Activated T-helper 17 cell treated with anti-CD3 and anti-CD28 coated beads, Interleukin-2, amount 50 U/mL, for 72 hours (primary cell): ENCODE data around the gene CFAP141. TPM values are rescaled to one million over a fixed set of nuclear protein-coding genes. Genes with fewer than 3 reads are reported as not detected.

Experiments
- ATAC-seq: fragments of 150-1000 bp; cut with Tn5 transposase; replicated peaks from 2 replicates; pipeline ENCODE4 v1.10.0; 2021; ENCODE audit warnings: mild to moderate bottlenecking, moderate library complexity
- H3K27ac Mint-ChIP-seq: one replicate; pipeline ENCODE4 v1.8.0; 2022; ENCODE audit warnings: mixed read lengths
- H3K27me3 Mint-ChIP-seq: one replicate; pipeline ENCODE4 v1.8.0; 2022; ENCODE audit warnings: mixed read lengths
- H3K36me3 Mint-ChIP-seq: one replicate; pipeline ENCODE4 v1.8.0; 2022; ENCODE audit warnings: low read depth, mild to moderate bottlenecking, mixed read lengths
- H3K4me1 Mint-ChIP-seq: one replicate; pipeline ENCODE4 v1.8.0; 2022; ENCODE audit warnings: mixed read lengths
- H3K4me3 Mint-ChIP-seq: one replicate; pipeline ENCODE4 v1.8.0; 2022; ENCODE audit warnings: mild to moderate bottlenecking, mixed read lengths
- H3K9me3 Mint-ChIP-seq: one replicate; pipeline ENCODE4 v1.8.0; 2022; ENCODE audit warnings: mixed read lengths
- total RNA-seq, 2 donors: library from RNA; stranded (reverse); gene quantifications; one replicate each; pipeline ENCODE4 v1.2.3, GENCODE V29; 2022

Gene CFAP141
- total RNA-seq, 2 donors from 2014 or later = not detected

- no peak for ATAC-seq
- Mint-ChIP-seq H3K36me3 (peaks cover 98% of the 10 kb centered on the region), H3K27me3 (no peaks in the 10 kb centered on the region), H3K27ac (peak overlapping the region; percentile 98), H3K4me1 (peaks cover 39% of the 10 kb centered on the region), H3K4me3 (peak overlapping the region; percentile 69), H3K9me3 (no peaks in the 10 kb centered on the region)
These were observed 34.9 kb downstream of the CFAP141 start for GRCh38 chr1:154171223-154171583.

- Mint-ChIP-seq H3K9me3 (no peaks in the 10 kb centered on the region), H3K27me3 (no peaks in the 10 kb centered on the region)
- peak; percentile 99 for ATAC-seq
These were observed 35.4 kb downstream of the CFAP141 start for GRCh38 chr1:154170547-154171222.

GRCh38 chr1:154167461-154167860, 38.7 kb downstream of the CFAP141 start:
- Mint-ChIP-seq H3K36me3 (peaks cover 100% of the 10 kb centered on the region), H3K4me1 (peaks cover 47% of the 10 kb centered on the region), H3K27ac (peak overlapping the region; percentile 61), H3K9me3 (no peaks in the 10 kb centered on the region), H3K4me3 (no peak overlapping the region), H3K27me3 (no peaks in the 10 kb centered on the region)
- ATAC-seq = no peak

More at GRCh38 chr1:154170547-154171222, 35.4 kb downstream of the CFAP141 start:
- peak overlapping the region; percentile 98 for H3K27ac Mint-ChIP-seq
- H3K4me1 Mint-ChIP-seq = peaks cover 39% of the 10 kb centered on the region
- peak overlapping the region; percentile 69 for H3K4me3 Mint-ChIP-seq
- peaks cover 98% of the 10 kb centered on the region for H3K36me3 Mint-ChIP-seq

GRCh38 chr1:154166207-154166606, 39.9 kb downstream of the CFAP141 start:
- H3K36me3 Mint-ChIP-seq = peaks cover 100% of the 10 kb centered on the region
- H3K27ac Mint-ChIP-seq = no peak overlapping the region
- H3K4me1 Mint-ChIP-seq = peaks cover 35% of the 10 kb centered on the region
- H3K9me3 Mint-ChIP-seq = no peaks in the 10 kb centered on the region
- no peak for ATAC-seq
- no peaks in the 10 kb centered on the region for H3K27me3 Mint-ChIP-seq
- no peak overlapping the region for H3K4me3 Mint-ChIP-seq

- peak overlapping the region; percentile 72 for H3K4me3 Mint-ChIP-seq
These were observed 46.6 kb downstream of the CFAP141 start for GRCh38 chr1:154159554-154159953.

GRCh38 chr1:154158307-154159125, 47.6 kb downstream of the CFAP141 start:
- Mint-ChIP-seq H3K27ac (peak overlapping the region; percentile 85), H3K4me3 (peak overlapping the region; percentile 72), H3K4me1 (peaks cover 51% of the 10 kb centered on the region), H3K36me3 (peaks cover 100% of the 10 kb centered on the region), H3K27me3 (no peaks in the 10 kb centered on the region), H3K9me3 (no peaks in the 10 kb centered on the region)
- ATAC-seq = peak; percentile 8

More at GRCh38 chr1:154159554-154159953, 46.6 kb downstream of the CFAP141 start:
- no peak for ATAC-seq
- H3K4me1 Mint-ChIP-seq = peaks cover 53% of the 10 kb centered on the region
- H3K36me3 Mint-ChIP-seq = peaks cover 100% of the 10 kb centered on the region
- H3K27me3 Mint-ChIP-seq = no peaks in the 10 kb centered on the region
- peak overlapping the region; percentile 85 for H3K27ac Mint-ChIP-seq
- no peaks in the 10 kb centered on the region for H3K9me3 Mint-ChIP-seq

- Mint-ChIP-seq H3K4me3 (peak overlapping the region; percentile 72), H3K36me3 (peaks cover 92% of the 10 kb centered on the region), H3K27ac (peak overlapping the region; percentile 85), H3K4me1 (peaks cover 45% of the 10 kb centered on the region), H3K9me3 (no peaks in the 10 kb centered on the region), H3K27me3 (no peaks in the 10 kb centered on the region)
- peak; percentile 97 for ATAC-seq
These were observed 48.4 kb downstream of the CFAP141 start for GRCh38 chr1:154157520-154158306.

GRCh38 chr1:154155251-154155650, 50.9 kb downstream of the CFAP141 start:
- no peaks in the 10 kb centered on the region for H3K27me3 Mint-ChIP-seq
- H3K4me3 Mint-ChIP-seq = no peak overlapping the region
- H3K36me3 Mint-ChIP-seq = peaks cover 68% of the 10 kb centered on the region
- H3K27ac Mint-ChIP-seq = no peak overlapping the region
- no peak for ATAC-seq
- H3K9me3 Mint-ChIP-seq = no peaks in the 10 kb centered on the region
- peaks cover 42% of the 10 kb centered on the region for H3K4me1 Mint-ChIP-seq

GRCh38 chr1:154154534-154155191, 51.5 kb downstream of the CFAP141 start, which contains the start of gene NUP210L:
NUP210L (minus strand) TSS chr1:154155073.
- no peak for ATAC-seq
- Mint-ChIP-seq H3K36me3 (peaks cover 62% of the 10 kb centered on the region), H3K4me3 (no peak within 1 kb of the TSS), H3K27me3 (no peaks in the 10 kb centered on the region), H3K9me3 (no peaks in the 10 kb centered on the region), H3K4me1 (peaks cover 39% of the 10 kb centered on the region), H3K27ac (peak within 1 kb of the TSS; percentile 32)

- Mint-ChIP-seq H3K27ac (peak overlapping the region; percentile 32), H3K36me3 (peaks cover 56% of the 10 kb centered on the region), H3K9me3 (no peaks in the 10 kb centered on the region), H3K27me3 (no peaks in the 10 kb centered on the region), H3K4me1 (peaks cover 33% of the 10 kb centered on the region), H3K4me3 (no peak overlapping the region)
- ATAC-seq = no peak
These were observed 52.1 kb downstream of the CFAP141 start for GRCh38 chr1:154154053-154154452.

GRCh38 chr1:154151311-154151710, 54.8 kb downstream of the CFAP141 start:
- ATAC-seq = no peak
- H3K4me1 Mint-ChIP-seq = peaks cover 12% of the 10 kb centered on the region
- H3K36me3 Mint-ChIP-seq = peaks cover 28% of the 10 kb centered on the region
- no peak overlapping the region for H3K27ac Mint-ChIP-seq
- H3K9me3 Mint-ChIP-seq = no peaks in the 10 kb centered on the region
- H3K27me3 Mint-ChIP-seq = no peaks in the 10 kb centered on the region
- no peak overlapping the region for H3K4me3 Mint-ChIP-seq
